ENCODE results near the gene GBA2.

GBA2 gene

GRCh38 chr9:35697486-35697885, 51.5 kb downstream of the GBA2 start:
- TF ChIP-seq CTCF (conservative IDR thresholded peaks at IDR 0.05; ENCODE audit: low read depth, low read length): no peak
- no peak for DNase-seq (ENCODE audit: low read depth)

GRCh38 chr9:35696520-35697215, 52.4 kb downstream of the GBA2 start:
- DNase-seq (ENCODE audit: low read depth): peak; percentile 72
- TF ChIP-seq CTCF (conservative IDR thresholded peaks at IDR 0.05; ENCODE audit: low read depth, low read length): peak; percentile 93
- H3K4me3 ChIP-seq (ENCODE audit: low read depth, low read length): no peak overlapping the region

More at GRCh38 chr9:35697486-35697885, 51.5 kb downstream of the GBA2 start:
- H3K4me3 ChIP-seq (ENCODE audit: low read depth, low read length): no peak overlapping the region

- no peak overlapping the region for H3K4me3 ChIP-seq (ENCODE audit: low read depth, low read length)
- no peak for TF ChIP-seq CTCF (conservative IDR thresholded peaks at IDR 0.05; ENCODE audit: low read depth, low read length)
- no peak for DNase-seq (ENCODE audit: low read depth)
Observed at GRCh38 chr9:35695943-35696401, 53.1 kb downstream of the GBA2 start.

GRCh38 chr9:35691757-35692301, 57.2 kb downstream of the GBA2 start:
- H3K4me3 ChIP-seq (ENCODE audit: low read depth, low read length): no peak overlapping the region
- DNase-seq (ENCODE audit: low read depth): no peak
- peak; percentile 17 for TF ChIP-seq CTCF (conservative IDR thresholded peaks at IDR 0.05; ENCODE audit: low read depth, low read length)

GRCh38 chr9:35691334-35691650, 57.7 kb downstream of the GBA2 start:
- no peak for TF ChIP-seq CTCF (conservative IDR thresholded peaks at IDR 0.05; ENCODE audit: low read depth, low read length)
- no peak for DNase-seq (ENCODE audit: low read depth)
- peak overlapping the region; percentile 78 for H3K4me3 ChIP-seq (ENCODE audit: low read depth, low read length)

- peak overlapping the region; percentile 78 for H3K4me3 ChIP-seq (ENCODE audit: low read depth, low read length)
- peak; percentile 70 for DNase-seq (ENCODE audit: low read depth)
- TF ChIP-seq CTCF (conservative IDR thresholded peaks at IDR 0.05; ENCODE audit: low read depth, low read length): no peak
Observed at GRCh38 chr9:35690614-35691333, 58.3 kb downstream of the GBA2 start.

Data from choroid plexus epithelial cell (primary cell).